Tibial artery (tissue), 4 donors: Measurements from ENCODE around the gene RAB14.

ENCODE experiments used
- DNase-seq, 2 donors: peaks; one replicate each; pipeline ENCODE4 v3.0.0-alpha.2; 2019
- H3K27ac ChIP-seq, 2 donors: fragments of 200-600 bp; sonication (generic) in 1 of 2; 1 replicate in 1 of 2; 2 replicates in 1 of 2; pipeline ENCODE4 v1.5.1; 2018 to 2019; ENCODE audit warnings: mild to moderate bottlenecking in 1 of 2
- H3K27me3 ChIP-seq, 2 donors: fragments of 200-600 bp; sonication (generic) in 1 of 2; one replicate each; pipeline versions ENCODE4 v1.5.1 to v1.6.0; 2016 to 2019
- H3K36me3 ChIP-seq, 3 donors: fragments of 200-600 bp; sonication (generic) in 2 of 3; one replicate each; pipeline ENCODE4 v1.5.1; 2016 to 2019; ENCODE audit warnings: mild to moderate bottlenecking in 2 of 3
- H3K4me1 ChIP-seq, 4 donors: fragments of 200-600 bp; sonication (generic) in 2 of 4; 1 replicate in 3 of 4; 2 replicates in 1 of 4; pipeline ENCODE4 v1.5.1; 2016 to 2019
- H3K4me3 ChIP-seq, 2 donors: fragments of 200-600 bp; sonication (generic) in 1 of 2; 1 replicate in 1 of 2; 2 replicates in 1 of 2; pipeline ENCODE4 v1.5.1; 2018 to 2019; ENCODE audit warnings: mild to moderate bottlenecking in 2 of 2
- H3K9me3 ChIP-seq, 3 donors: fragments of 200-600 bp; sonication (generic) in 1 of 3; one replicate each; pipeline ENCODE4 v1.5.1; 2016 to 2019
- intact Hi-C: fragments of 100-400 bp; cut with DNase I; formaldehyde crosslinking; loops from one replicate; pipeline ENCODE4 v1.15.0; 2023; ENCODE audit warnings: low total_unique reads
- TF ChIP-seq, protein P1 (sequence below), 2 experiments: fragments of 200-600 bp in 1 of 2; fragments of 450-650 bp in 1 of 2; IDR thresholded peaks; one replicate each; pipeline ENCODE4 v1.5.1; 2017 to 2019; ENCODE audit warnings: antibody characterized with exemption in 2 of 2, mild to moderate bottlenecking in 1 of 2, moderate library complexity in 1 of 2

RAB14 gene

GRCh38 chr9:121185178-121185745, 16.4 kb downstream of the RAB14 start:
- intact Hi-C loops, result no loop called here
- no peaks in the 10 kb centered on the region for H3K9me3 ChIP-seq
- no peak overlapping the region for H3K27ac ChIP-seq
- DNase-seq, result no peak
- H3K4me3 ChIP-seq, result no peak overlapping the region
- no peaks in the 10 kb centered on the region for H3K27me3 ChIP-seq
- H3K4me1 ChIP-seq, result peaks cover 0 to 74% (median 21%) of the 10 kb centered on the region in 4 donors
- H3K36me3 ChIP-seq, result peaks cover 16 to 29% (median 21%) of the 10 kb centered on the region in 3 donors
- TF ChIP-seq, protein P1, sequence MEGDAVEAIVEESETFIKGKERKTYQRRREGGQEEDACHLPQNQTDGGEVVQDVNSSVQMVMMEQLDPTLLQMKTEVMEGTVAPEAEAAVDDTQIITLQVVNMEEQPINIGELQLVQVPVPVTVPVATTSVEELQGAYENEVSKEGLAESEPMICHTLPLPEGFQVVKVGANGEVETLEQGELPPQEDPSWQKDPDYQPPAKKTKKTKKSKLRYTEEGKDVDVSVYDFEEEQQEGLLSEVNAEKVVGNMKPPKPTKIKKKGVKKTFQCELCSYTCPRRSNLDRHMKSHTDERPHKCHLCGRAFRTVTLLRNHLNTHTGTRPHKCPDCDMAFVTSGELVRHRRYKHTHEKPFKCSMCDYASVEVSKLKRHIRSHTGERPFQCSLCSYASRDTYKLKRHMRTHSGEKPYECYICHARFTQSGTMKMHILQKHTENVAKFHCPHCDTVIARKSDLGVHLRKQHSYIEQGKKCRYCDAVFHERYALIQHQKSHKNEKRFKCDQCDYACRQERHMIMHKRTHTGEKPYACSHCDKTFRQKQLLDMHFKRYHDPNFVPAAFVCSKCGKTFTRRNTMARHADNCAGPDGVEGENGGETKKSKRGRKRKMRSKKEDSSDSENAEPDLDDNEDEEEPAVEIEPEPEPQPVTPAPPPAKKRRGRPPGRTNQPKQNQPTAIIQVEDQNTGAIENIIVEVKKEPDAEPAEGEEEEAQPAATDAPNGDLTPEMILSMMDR (IDR thresholded peaks at IDR 0.05), result no peak

GRCh38 chr9:121184463-121184862, 17.2 kb downstream of the RAB14 start:
- peaks cover 0 to 66% (median 20%) of the 10 kb centered on the region in 4 donors for H3K4me1 ChIP-seq
- H3K27ac ChIP-seq, result no peak overlapping the region
- H3K27me3 ChIP-seq, result no peaks in the 10 kb centered on the region
- H3K4me3 ChIP-seq, result no peak overlapping the region
- H3K9me3 ChIP-seq, result no peaks in the 10 kb centered on the region
- H3K36me3 ChIP-seq, result peaks cover 16 to 29% (median 25%) of the 10 kb centered on the region in 3 donors
- intact Hi-C loops, result no loop called here
- DNase-seq, result no peak
- TF ChIP-seq, protein P1 (IDR thresholded peaks at IDR 0.05), result no peak

DNA sequence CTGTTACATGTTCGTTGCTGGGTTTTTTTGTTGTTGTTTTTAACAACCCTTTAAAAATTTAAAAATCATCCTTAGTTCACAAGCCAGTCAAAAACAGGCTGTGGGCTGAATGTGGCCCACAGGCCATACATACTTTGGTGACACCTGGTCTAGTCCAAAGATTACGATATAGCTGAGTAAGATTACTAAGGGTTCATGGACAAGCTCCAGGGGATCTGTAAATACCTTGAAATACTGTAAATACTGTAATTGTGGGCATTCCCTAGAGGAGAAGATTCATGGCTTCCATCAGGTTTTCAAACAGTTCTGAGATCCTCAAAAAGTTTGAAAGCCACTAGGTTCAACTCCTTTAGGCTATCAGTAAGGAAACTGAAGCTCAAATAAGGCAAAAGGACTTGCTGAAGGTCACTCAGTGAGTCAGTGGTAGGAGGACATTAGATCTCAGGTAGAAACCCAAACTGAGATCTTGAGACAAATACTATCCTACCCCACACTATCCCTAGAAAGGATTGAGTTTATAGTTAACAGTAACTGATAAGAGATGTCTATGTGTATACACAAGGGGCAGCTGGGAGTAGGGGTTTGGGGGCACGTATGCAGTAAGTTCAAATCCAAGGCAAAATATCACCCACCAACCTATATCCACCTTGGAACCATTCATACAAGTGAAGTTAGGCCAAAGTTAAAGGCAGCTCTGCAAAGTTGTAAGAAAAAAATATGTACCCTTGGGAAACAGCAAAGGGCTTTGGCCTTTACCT, 17.8 kb downstream of the RAB14 start:
- Histone ChIP-seq H3K4me3 (no peak overlapping the region), H3K9me3 (no peaks in the 10 kb centered on the region), H3K36me3 (peaks cover 18 to 29% (median 25%) of the 10 kb centered on the region in 3 donors), H3K27ac (no peak overlapping the region), H3K4me1 (peaks cover 0 to 61% (median 20%) of the 10 kb centered on the region in 4 donors), H3K27me3 (no peaks in the 10 kb centered on the region)
- DNase-seq, result no peak
- intact Hi-C loops, result no loop called here
- TF ChIP-seq, protein P1 (IDR thresholded peaks at IDR 0.05), result no peak

GRCh38 chr9:121182989-121183388, 18.7 kb downstream of the RAB14 start:
- H3K4me1 ChIP-seq, result peaks cover 0 to 55% (median 20%) of the 10 kb centered on the region in 4 donors
- no peak overlapping the region for H3K4me3 ChIP-seq
- DNase-seq, result no peak
- H3K27me3 ChIP-seq, result no peaks in the 10 kb centered on the region
- no peak overlapping the region for H3K27ac ChIP-seq
- intact Hi-C loops, result no loop called here
- no peaks in the 10 kb centered on the region for H3K9me3 ChIP-seq
- TF ChIP-seq, protein P1 (IDR thresholded peaks at IDR 0.05), result no peak
- H3K36me3 ChIP-seq, result peaks cover 21 to 29% (median 25%) of the 10 kb centered on the region in 3 donors

DNA sequence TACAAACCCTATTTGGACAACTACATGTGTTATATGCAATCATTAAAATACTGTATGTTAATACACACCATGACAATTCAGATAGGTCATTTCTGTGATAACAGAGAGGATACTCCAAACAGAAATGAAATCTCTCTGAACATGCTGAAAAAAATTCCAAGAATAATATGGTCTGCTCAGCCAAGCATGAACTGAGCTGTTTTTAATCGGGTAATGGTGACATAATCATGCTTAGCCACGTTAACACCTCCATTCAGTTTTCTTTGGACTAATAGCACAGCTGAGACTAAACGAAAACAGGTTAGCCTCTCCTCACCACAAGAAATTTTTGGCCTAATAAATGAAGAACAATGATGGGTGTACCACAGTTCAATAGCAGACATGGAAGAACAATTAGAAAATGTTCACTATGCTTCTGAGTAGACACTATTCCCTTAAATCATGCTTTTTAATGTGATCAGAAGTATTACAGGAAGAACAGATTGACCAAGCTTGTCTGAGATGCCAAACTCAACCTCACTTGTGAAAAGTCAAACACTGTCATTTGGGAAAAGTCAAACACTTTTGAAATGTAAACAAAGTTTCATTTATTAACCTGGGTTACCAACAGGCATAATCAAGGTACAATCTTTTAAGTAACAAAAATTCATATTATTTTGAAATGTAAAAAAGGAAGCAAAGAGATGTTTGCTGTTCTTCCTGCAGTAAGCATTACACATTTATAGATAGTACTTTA, 19.4 kb downstream of the RAB14 start:
- intact Hi-C loops, result no loop called here
- Histone ChIP-seq H3K4me1 (peaks cover 0 to 48% (median 18%) of the 10 kb centered on the region in 4 donors), H3K4me3 (no peak overlapping the region), H3K27me3 (no peaks in the 10 kb centered on the region), H3K36me3 (peaks cover 21 to 29% (median 25%) of the 10 kb centered on the region in 3 donors), H3K9me3 (no peaks in the 10 kb centered on the region), H3K27ac (no peak overlapping the region)
- no peak for DNase-seq
- TF ChIP-seq, protein P1 (IDR thresholded peaks at IDR 0.05), result no peak
